Measurements from ENCODE around the gene GNL3L.

GRCh38 chrX:54550821-54551220, 20.8 kb downstream of the GNL3L start:
- no peak for TF ChIP-seq CTCF (IDR thresholded peaks at IDR 0.05)
- no peak for TF ChIP-seq POLR2A (IDR thresholded peaks at IDR 0.05)
